GM10266 (cell line): ENCODE results near the gene MCFD2.
"Not testable (repeated sequence)": the region's sequence is repeated elsewhere in the genome, so short reads cannot be mapped to it uniquely, and the experiment has no call there.

Experiments
- DNase-seq: peaks from one replicate; pipeline ENCODE4 v3.0.0; 2012; ENCODE audit errors: extremely low spot score
- CTCF ChIP-seq: IDR thresholded peaks from 2 replicates; pipeline ENCODE4 v1.5.1; 2012; ENCODE audit warnings: mild to moderate bottlenecking, low read depth; ENCODE audit not compliant: control insufficient read depth, insufficient read depth; ENCODE audit errors: missing control alignments

MCFD2 gene

DNA sequence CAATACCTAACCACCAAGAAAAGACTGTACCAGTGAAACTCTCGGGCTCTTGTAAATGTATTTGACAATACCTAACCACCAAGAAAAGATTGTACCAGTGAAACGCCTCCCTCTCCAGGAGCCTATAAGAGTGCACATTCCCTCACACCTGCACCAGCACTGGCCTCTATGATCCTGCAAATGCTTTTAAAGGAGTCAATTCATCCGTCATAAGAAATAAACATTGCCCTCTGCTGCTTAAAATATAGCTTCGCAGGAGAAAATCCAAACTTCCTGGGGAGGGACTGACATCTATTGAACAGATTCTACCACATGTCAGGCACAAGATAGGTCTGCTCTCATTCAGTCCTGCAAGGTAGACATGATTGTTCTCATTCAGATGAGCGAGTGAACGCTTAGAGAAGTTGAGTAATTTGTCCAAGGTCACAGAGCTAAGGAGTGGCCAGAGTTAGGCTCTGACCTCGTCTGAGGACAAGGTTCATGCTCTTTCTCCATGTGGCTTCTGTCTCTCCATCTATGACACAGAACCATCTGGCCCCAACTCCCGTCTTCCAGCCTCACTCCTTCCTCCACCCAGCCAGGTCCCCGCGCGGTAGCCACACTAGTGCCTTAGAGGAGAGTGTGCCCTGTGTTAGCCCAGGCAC is 38.7 kb downstream of the MCFD2 start:
- TF ChIP-seq CTCF: no peak
- no peak for DNase-seq

DNA sequence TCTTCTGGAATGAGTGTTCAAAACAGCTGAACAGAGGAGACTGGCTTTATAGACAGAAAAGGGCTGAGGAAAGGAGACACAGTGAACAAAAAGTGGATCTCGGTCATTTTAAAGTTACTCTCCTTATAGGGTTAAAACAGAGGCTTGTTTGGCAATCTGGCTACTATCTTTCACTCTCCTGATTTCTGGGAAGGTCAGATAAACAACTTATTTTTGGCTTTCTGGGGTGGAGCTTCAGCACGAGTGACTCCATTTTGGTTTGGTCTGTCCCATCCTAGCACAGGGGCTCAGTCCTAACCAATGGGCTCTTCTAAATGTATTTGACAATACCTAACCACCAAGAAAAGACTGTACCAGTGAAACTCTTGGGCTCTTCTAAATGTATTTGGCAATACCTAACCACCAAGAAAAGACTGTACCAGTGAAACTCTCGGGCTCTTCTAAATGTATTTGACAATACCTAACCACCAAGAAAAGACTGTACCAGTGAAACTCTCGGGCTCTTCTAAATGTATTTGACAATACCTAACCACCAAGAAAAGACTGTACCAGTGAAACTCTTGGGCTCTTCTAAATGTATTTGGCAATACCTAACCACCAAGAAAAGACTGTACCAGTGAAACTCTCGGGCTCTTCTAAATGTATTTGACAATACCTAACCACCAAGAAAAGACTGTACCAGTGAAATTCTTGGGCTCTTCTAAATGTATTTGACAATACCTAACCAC is 39.5 kb downstream of the MCFD2 start:
- not testable (repeated sequence) for DNase-seq

DNA sequence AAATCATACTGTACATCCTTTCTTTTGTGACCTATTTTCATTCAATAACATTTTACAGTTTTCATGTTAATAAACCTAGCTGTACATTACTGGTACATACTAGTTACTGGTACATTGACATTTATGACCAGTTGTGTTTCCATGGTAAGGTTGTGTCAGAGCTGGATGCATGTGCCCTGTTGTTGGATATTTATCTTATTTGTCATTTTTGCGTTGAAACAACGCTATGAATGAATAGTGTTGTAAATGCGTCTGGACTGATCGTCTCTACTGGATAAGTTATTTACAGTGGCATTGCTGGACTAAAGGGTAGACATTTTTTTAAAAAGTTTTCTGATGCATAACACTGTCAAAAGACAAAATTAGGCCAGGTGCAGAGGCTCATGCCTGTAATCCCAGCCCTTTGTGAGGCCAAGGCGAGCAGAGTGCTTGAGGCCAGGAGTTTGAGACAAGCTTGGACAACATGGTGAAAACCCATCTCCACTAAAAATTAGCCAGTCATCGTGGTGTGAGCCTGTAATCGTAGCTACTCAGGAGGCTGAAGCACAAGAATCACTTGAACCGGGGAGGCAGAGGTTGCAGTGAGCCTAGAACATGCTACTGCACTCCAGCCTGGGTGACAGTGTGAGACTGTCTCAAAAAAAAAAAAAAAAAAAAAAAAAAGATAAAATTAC is 40.2 kb downstream of the MCFD2 start:
- DNase-seq: no peak
- TF ChIP-seq CTCF: no peak

DNA sequence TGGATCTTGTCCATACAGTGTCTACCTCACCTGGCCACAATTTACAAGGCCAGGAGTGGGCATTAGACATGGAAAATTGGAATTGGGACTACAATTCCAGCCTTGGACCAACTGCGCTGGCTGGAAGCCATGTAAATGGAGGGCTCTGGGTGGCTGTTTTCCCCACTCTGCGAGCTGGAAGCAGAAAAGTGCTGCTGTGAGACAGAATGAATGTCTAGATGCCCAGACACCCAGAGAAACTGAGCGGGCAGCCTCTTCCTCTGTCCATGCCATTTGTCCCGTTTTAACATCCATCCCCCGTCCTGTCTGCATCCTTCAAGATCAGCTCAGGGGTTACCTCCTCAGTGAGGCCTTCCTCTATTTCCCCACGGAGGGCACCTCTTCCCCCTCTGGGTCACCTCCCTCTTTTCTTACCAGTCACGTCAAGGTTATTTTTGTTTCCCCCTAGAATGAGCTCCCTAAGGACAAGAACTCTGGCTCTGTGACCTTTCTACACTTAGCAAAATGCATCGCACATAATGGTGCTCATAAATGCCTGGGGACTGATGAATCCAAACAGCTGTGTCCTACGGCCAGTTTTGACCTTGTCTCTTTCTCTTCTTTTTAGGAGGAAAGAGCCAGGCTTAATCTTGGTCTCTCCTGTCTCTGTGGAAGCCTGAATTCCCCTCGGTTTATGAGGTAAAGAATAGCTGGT is 41.2 kb downstream of the MCFD2 start:
- TF ChIP-seq CTCF: no peak
- no peak for DNase-seq

DNA sequence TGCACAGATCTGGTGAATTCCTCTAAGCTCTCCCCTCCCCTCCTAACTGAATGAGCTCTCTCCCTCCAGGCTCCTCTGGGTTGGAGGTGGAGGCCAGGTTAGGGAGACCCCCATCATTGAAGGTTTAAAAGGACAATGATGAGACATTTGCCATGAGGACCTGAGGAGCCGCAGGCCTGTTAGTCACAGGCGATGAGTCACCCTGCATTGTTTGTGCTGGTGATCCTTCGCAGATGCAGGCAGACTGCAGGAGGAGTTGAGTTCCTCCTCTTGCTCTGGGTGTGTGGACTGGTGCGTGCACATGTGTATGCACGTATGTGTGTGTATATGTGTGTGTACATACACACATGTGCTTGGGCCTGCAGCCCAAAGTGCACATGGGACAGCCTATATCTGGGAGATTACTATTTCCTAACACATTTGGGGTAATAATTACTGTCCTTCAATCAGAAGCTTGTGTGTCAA is 42.0 kb downstream of the MCFD2 start:
- no peak for TF ChIP-seq CTCF
- no peak for DNase-seq

- DNase-seq: no peak
- TF ChIP-seq CTCF: no peak
Observed at GRCh38 chr2:46872902-46873603, 42.6 kb downstream of the MCFD2 start.

DNA sequence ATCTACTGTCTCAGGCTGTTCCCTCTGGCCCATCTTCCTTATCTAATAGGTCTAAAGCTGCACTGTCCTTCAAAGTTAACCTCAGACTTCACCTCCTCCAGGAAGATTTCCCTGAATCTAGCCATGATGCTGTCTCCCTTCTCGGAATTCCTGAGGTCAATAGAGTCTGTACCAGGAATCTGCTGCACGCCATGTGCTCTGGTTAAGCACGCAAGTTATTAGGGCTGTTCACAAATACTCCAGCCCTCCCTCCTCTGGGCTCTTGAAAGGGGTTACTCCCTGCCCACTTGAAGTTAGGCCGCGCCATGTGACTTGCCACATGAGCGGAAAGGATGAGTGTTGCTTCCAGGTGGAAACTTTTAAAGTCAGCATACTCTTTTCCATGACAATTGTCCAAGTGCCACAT is 43.6 kb downstream of the MCFD2 start:
- no peak for DNase-seq
- TF ChIP-seq CTCF: no peak
